GM18498 (cell line): Measurements from ENCODE around the gene STXBP1.
A peak's percentile ranks its signal among the peaks of the same experiment; 100 is the strongest.
"Not testable (repeated sequence)": the region's sequence is repeated elsewhere in the genome, so short reads cannot be mapped to it uniquely, and the experiment has no call there.

Experiments used
- ATAC-seq: cut with Tn5 transposase; IDR thresholded peaks from one replicate; pipeline ENCODE4 v1.9.1; 2021; ENCODE audit warnings: mild to moderate bottlenecking, moderate library complexity; ENCODE audit not compliant: unreplicated experiment

Gene STXBP1

GRCh38 chr9:127577194-127577593, 34.9 kb upstream of the STXBP1 start:
- not testable (repeated sequence) for ATAC-seq

- no peak for ATAC-seq
Measured at GRCh38 chr9:127578627-127578951, 33.5 kb upstream of the STXBP1 start.

GRCh38 chr9:127578952-127579853, 32.9 kb upstream of the STXBP1 start:
- peak; percentile 52 for ATAC-seq

- no peak for ATAC-seq
Measured at GRCh38 chr9:127580366-127580765, 31.7 kb upstream of the STXBP1 start.

- ATAC-seq: no peak
Measured at GRCh38 chr9:127580879-127581475, 31.1 kb upstream of the STXBP1 start.

GRCh38 chr9:127584474-127584805, 27.6 kb upstream of the STXBP1 start:
- not testable (repeated sequence) for ATAC-seq

- ATAC-seq: no peak
Measured at GRCh38 chr9:127585161-127585819, 26.8 kb upstream of the STXBP1 start.

- ATAC-seq: no peak
Measured at GRCh38 chr9:127586096-127586495, 26.0 kb upstream of the STXBP1 start.

- no peak for ATAC-seq
Measured at GRCh38 chr9:127586537-127586936, 25.5 kb upstream of the STXBP1 start.

- ATAC-seq: no peak
Measured at GRCh38 chr9:127587966-127588365, 24.1 kb upstream of the STXBP1 start.

GRCh38 chr9:127588740-127589506, 23.2 kb upstream of the STXBP1 start:
- ATAC-seq: no peak

- ATAC-seq: no peak
Measured at GRCh38 chr9:127589955-127590370, 22.1 kb upstream of the STXBP1 start.

- no peak for ATAC-seq
Measured at GRCh38 chr9:127595611-127596010, 16.5 kb upstream of the STXBP1 start.

- ATAC-seq: no peak
Measured at GRCh38 chr9:127598839-127599549, 13.1 kb upstream of the STXBP1 start.

- ATAC-seq: no peak
Measured at GRCh38 chr9:127599550-127599891, 12.6 kb upstream of the STXBP1 start.

- no peak for ATAC-seq
Measured at GRCh38 chr9:127603226-127603625, 8.9 kb upstream of the STXBP1 start.

- ATAC-seq: no peak
Measured at GRCh38 chr9:127606043-127606442, 6.0 kb upstream of the STXBP1 start.

GRCh38 chr9:127608104-127608966, 3.7 kb upstream of the STXBP1 start:
- no peak for ATAC-seq

- no peak for ATAC-seq
Measured at GRCh38 chr9:127611603-127611898, 526 bp upstream of the STXBP1 start.

- no peak for ATAC-seq
Measured at GRCh38 chr9:127612939-127613582, 984 bp downstream of the STXBP1 start.
